Epidermal melanocyte (primary cell): ENCODE measurements around the gene DPAGT1.

Source experiments
- DNase-seq: peaks from one replicate; pipeline ENCODE4 v3.0.0; 2011; ENCODE audit warnings: low spot score; ENCODE audit not compliant: insufficient read length

Gene DPAGT1

DNA sequence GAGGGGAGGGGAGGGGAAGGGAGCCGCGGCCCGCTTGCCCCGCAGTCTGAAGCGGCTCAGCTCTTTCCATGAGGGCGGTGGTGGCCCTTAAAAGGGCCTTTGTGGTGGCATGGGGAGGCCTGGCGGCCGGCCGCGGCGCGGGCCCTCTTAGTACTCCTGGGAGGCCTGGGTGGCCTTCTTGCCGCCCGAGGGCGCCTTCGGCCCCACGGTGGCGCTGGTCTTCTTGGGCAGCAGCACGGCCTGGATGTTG, 6.9 kb downstream of the DPAGT1 start:
- DNase-seq: no peak

DNA sequence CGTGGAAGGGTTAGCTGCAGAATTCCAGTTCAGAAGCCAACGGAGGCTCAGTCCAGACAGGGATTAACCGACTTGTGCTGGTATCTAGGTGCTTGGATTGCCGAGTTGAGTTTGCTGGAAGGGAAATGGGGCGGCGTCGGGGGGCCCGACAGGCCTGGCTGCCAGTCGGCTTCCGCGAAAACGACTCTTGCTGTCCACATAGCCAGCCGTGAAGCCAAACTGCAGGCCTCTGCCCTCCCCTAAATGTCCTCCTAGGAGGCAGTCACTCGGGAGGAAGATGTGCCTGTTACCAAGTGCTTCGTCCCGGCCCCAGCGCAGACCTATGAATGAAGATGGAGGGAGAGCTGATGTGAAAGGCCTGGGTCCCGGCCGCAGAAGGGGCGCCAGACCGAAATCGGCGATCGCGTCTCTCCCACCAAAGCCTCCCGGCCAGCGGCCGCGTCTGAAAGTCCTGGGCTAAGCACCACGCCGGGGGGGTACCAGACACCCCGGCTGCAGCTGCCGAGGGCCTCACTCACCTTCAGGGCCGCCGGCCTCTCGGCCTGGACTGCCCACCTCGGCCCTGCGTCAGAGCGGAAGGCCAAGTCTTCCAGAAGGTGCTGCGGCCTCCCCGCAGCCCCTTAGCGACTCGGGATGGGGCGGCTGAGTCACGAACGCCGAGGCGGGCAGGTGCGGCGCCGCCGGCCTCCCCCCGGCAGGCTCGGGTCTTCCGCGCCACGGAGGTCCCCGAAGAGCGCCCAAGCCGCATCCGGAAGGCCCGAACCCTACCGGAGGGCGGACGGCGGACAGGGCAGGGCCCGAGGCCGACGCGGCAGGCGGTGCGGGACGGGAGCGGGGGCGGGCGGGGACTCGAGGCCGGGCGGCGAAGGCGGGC, 7.5 kb downstream of the DPAGT1 start:
- no peak for DNase-seq

DNA sequence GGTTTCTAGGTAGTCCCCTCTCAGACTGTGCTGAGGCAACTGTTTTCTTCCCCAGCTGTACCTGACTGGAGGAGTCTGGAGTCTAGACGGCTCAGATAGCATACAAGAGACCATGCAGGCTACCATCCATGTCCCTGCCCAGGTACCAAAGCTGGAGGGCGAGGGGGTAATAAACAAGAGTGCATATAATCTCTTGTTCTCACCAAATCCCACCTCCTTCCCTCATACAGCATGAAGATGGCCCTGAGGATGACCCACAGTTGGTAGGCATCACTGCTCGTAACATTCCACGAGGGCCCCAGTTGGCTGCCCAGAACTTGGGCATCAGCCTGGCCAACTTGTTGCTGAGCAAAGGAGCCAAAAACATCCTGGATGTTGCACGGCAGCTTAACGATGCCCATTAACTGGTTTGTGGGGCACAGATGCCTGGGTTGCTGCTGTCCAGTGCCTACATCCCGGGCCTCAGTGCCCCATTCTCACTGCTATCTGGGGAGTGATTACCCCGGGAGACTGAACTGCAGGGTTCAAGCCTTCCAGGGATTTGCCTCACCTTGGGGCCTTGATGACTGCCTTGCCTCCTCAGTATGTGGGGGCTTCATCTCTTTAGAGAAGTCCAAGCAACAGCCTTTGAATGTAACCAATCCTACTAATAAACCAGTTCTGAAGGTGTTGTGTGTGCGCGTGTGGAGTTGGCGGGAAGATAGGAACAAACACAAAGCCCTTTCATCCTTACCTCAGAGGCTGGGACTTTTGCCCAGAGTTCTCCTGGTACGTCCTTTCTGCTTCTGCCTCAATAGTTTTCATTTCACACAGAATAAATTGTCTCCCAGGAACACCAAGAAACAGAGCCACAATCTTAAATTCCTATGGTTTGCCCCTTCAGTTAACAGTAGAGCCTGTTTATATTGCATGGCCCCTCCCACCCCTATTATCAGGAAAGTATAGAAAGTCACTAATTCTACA, 8.5 kb downstream of the DPAGT1 start:
- DNase-seq: no peak

DNA sequence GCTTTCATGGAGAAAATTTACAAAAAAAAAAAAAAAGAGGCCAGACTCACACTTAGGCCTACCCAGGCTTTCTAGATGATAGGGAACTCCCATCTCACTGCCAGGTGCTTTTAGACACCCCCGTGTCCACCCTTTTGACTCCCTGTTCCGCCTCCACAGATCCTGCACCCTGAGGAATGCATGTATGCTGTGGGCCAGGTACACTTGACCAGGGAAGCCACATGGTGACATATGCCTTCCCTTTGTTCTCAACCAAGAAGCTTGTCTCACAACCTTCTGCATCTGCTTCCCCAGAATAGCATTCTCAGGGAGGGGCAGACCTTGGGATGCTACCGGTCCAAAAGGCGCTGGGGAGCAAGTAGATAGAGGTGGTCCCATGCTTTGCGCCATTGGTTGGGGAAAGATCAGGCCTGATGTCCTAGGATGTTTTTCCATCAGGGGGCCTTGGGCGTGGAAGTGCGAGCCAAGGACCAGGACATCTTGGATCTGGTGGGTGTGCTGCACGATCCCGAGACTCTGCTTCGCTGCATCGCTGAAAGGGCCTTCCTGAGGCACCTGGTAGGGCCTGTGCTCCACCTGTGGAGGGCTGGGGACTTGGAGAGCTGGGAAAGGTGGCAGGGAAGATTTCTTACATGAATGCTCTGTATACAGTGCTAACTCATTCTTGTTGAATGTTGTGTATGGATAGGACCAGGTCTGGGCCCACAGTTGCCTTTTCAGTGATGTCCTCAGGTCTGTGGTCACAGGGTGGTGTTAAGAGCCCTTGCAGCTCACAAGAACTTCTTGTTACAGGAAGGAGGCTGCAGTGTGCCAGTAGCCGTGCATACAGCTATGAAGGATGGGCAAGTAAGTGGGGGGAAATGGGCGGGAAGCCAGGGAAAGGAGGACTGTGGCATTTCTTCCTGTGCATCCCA, 9.4 kb downstream of the DPAGT1 start:
- DNase-seq: no peak

DNA sequence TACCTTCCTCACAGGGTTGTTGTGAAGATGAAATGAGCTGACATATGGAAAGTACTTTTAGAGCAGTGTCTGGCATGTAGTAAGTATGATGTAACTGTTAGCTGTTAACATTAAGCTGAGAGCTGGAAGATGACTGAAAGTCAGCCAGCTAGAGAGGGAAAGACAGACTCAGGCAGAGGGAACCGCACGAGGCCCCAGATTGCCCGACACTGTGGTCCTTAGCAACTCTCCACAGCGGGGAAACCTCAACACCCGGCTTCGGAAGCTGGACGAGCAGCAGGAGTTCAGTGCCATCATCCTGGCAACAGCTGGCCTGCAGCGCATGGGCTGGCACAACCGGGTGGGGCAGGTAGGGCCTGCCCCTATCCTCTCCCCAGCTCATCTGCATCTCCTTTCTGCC, 10.5 kb downstream of the DPAGT1 start:
- no peak for DNase-seq

DNA sequence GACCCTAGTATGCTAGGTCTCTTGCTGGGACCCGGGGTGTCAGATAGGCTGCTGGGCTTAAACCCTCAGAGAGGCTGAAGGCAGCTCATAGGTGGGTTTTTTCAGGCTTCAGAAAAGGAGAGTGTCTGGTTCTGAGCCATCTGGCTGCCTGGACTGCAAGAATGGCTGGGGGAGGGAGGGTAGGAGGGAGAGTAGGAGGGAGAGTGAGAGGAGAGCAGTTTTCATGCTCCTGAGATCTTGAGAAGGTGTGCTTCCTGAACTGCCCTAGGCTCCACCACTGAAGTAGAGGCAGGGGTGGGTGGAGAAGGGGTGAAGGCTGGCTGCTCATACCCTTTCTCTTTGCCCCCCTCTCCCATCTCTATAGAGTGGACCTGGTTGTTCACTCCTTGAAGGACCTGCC, 12.3 kb downstream of the DPAGT1 start:
- no peak for DNase-seq

DNA sequence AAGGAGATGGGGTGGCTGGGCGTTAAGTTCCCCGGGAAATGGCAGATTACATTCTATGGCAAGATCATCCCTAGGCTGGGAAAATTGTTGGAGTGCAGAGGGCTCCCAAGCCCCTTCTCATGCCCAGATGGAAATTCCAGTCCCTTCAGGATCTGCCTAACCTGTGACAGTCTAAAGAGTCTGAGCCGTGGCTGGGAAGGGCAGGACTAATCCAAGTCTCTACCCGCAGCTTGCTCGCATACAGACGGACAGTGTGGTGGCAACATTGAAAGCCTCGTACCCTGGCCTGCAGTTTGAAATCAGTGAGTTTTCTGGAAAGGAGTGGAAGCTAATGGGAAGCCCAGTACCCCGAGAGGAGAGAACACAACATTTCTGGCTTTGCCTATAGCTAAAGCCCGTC, 13.2 kb downstream of the DPAGT1 start:
- DNase-seq: no peak

DNA sequence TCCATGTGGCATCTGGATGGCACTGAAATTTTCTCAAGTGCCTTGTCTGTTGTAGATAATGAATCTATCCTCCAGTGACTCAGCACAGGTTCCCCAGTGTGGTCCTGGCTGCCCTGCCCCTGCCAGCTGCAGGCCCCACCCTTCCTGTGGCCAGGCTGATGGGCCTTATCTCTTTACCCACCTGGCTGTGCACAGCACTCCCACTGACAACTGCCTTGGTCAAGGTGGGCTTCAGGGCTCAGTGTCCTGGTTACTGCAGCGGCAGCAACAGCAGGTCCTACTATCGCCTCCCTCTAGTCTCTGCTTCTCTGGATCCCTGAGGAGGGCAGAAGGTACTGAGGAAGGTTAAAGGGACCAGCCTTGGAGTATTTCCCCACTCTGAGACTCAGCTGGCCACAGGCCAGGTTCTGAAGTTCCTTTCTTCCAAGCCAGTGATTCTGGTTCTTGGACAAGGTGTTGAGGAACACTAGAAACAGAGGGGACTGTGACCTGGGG, 13.9 kb downstream of the DPAGT1 start:
- no peak for DNase-seq

DNA sequence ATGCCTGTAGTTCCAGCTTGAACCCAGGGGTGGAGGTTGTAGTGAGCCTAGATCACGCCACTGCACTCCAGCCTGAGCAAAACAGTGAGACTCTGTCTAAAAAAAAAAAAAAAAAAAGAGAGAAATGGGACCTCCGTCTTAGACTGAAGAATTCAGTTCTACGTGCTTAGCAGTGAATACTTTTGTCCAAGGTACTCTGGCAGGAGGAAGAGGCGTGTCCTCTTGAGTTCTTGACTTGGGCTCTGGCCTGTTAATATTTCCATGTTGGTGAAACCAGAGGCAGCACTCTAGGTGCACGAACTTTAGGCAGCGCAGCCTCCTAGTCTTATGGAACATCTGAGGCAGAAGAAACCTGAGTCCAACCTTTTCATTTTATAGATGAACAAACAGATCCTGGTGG, 14.5 kb downstream of the DPAGT1 start:
- DNase-seq: no peak

DNA sequence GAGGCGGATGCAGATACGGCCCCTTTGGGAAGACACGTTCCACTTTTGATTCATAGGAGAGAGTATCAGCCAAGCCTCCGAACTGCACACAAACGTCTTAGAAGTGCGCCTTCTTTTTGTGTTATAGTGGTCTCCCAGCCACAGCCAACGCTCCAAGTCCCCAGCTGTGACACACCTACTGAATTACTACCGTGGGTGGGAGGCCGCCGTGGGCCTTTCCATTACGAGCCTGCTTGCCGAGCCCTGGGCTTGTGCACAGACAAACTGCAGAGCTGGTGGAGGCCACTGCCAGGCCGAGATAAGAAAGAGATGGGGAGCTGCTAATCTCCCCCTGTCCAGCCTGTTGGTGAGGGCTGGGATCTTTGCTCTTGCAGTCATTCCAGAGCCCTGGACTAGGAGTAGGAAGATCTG, 16.2 kb downstream of the DPAGT1 start:
- DNase-seq: no peak

DNA sequence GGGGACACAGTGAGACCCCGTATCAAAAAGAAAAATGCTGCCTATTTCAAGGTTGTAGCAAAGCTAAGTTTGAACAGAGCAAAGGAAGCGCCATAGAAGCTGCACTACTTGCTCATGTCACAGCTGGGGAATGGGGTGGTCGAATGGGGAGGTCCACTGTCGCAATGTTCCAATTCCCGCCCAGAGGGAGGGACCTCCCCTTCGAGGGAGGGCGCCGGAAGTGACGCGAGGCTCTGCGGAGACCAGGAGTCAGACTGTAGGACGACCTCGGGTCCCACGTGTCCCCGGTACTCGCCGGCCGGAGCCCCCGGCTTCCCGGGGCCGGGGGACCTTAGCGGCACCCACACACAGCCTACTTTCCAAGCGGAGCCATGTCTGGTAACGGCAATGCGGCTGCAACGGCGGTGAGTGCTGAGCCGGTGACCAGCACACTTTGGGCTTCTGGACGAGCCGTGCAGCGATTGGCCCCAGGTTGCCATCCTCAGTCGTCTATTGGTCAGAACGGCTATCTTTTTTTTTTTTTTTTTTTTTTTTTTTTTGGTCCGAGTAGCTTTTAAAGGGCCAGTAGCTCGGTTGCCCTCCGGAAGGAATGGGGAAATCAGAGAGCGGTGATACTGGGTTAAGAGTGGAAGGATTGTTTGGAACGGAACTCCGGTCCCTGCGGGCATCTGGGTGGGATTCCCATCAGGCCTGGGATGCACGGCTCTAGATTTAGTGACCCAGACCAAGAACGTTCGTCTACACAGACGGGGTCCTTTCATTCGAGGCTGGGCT, 16.8 kb downstream of the DPAGT1 start, which contains the start of gene HMBS:
Gene HMBS, plus strand, starts transcription at position 219 of the 774 bp plus-strand sequence. Its CDS starts 153 bp downstream, at position 372.
- peak; percentile 83 for DNase-seq

DNA sequence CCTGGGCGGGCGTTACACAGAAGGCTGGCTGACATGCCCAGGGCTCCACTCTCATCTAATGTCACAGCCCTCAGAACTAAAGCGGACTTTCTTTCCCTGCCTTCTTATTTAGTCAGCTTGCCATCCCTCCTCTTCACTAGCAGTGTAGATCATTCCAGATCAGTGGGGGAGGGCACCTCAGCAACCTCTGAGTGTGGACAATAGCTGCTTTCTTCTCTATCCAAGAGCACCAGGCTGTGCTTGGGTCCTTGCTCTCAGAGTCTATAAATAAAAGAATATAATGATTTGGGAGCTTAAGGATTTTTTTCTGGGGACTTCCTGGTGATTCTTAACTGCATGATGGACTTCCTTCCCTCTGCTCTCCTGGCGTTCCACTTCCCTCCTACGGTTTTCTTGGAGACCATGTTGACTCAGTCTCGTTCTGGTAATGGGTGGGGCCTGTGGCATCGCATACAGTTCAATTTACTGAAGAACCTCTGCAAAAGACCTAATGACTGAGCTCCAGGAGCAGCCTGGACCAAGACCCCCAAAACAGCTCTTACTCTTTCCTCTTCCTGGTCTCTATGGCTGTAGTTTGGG, 19.9 kb downstream of the DPAGT1 start:
- no peak for DNase-seq

DNA sequence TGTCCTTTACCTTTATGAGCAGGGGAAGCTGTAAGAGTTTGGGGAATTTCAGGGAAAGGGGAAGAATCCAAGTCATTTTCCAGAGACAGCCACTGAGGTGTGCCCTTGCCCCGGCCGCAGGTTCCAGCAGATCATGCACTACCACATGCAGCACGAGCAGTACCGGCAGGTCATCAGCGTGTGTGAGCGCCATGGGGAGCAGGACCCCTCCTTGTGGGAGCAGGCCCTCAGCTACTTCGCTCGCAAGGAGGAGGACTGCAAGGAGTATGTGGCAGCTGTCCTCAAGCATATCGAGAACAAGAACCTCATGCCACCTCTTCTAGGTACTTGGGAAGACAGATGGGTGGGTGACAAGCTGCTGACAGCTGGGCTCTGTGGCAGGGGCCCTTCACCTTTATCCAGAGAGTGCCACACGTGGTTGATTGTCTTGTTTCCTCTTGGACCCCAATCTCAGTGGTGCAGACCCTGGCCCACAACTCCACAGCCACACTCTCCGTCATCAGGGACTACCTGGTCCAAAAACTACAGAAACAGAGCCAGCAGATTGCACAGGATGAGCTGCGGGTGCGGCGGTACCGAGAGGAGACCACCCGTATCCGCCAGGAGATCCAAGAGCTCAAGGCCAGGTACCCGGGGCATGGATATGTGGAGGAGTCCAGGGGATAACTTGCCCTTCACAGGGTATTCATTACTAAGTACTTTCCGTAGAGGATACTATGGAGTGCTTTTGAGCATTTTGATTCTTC, 22.8 kb downstream of the DPAGT1 start:
- DNase-seq: no peak

DNA sequence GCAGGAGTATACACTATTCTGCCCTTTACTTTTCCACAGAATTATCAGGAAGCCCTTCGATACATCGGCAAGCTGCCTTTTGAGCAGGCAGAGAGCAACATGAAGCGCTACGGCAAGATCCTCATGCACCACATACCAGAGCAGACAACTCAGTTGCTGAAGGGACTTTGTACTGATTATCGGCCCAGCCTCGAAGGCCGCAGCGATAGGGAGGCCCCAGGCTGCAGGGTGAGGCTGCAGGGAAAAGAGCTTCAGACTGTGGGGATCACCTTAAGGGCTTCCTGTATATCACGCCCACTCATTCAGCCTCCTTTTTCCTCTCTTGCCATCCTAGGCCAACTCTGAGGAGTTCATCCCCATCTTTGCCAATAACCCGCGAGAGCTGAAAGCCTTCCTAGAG, 23.8 kb downstream of the DPAGT1 start:
- DNase-seq: no peak

DNA sequence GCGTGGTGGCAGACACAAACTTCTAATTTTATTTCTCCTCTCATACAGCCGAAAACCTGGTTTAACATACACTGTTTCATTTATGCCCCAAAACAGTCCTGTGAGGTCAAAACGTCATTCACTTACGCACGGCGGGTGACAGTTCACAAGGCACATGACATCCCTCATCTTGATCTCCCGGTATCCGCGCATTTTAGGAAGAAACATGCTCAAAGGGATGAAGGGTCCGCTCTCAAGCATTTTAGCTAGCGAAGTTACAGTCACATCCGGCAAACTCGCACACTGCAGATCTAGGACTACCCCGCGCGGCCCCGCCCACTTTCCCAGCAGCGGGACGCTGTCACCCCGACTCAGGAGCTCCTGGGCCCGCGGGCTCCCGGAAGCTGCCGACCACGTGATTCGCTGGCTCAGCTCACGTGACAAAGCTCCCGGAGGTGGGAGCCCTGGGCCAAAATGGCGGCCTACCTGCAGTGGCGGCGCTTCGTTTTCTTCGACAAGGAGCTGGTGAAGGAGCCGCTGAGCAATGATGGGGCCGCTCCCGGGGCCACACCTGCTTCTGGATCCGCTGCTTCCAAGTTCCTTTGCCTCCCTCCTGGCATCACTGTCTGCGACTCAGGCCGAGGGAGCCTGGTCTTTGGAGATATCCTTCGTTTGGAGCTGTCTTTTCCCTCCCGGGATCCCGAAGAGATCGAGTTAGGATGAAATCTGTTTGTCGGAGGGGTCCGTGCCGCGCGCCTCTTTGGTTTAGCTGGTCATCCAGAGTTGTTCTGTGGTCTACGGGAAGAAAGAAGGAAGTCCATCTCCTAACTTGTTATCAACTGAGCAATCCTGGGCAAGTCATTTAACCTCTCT, 34.1 kb downstream of the DPAGT1 start, which contains the start of gene VPS11:
Gene VPS11, plus strand, starts transcription at position 448 of the 852 bp plus-strand sequence. Its CDS starts 6 bp downstream, at position 454.
- DNase-seq: peak; percentile 100

DNA sequence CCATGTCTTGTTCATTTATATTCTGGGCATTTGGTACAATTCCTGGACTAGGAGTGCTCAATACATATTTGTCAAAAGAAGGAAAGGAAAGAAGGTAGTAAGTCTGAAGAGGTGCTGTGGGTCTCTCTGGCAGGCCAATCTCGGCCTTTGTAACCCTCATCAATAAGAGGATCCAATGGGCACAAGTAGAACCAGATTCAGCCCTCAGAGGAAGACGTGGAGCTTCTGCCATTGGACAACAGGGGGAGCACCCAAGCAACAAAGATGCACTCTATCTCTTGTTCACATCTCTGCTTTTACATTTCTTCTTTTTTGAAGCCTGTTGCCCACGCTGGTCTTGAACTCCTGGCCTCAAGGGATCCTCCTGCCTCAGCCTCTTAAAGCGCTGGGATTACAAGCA, 36.3 kb downstream of the DPAGT1 start:
- peak; percentile 35 for DNase-seq

DNA sequence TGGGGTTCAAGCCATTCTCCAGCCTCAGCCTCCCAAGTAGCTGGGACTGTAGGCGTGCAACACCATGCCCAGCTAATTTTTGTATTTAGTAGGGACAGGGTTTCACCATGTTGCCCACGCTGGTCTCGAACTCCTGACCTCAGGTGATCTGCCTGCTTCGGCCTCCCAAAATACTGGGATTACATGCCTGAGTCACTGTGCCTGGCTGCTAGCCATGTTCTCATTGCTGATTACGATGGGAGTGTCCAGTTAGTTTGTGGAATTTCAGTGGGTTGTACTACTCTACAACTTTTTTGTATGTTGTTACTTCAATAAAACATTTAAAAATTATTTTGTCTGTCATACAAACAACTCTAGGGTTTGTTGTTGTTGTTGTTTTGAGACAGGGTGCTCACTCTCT, 38.9 kb downstream of the DPAGT1 start:
- DNase-seq: no peak

DNA sequence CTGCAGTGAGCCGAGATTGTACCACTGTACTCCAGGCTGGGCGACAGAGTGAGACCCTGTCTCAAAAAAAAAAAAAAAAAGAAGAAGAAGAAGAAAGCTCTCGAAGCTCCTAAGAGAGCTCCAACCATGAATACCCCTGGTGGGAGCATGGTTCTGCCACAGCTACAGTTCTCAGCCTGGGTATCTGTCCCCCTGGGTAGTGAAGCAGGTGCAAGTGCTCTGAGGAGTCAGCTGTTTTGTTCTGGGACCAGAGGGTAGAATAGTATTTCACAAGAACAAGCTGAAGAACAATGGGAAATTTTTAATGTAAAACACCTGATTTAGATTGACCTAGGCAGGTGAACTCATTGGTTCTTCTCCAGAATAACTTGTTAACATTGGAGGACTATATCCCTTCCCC, 40.4 kb downstream of the DPAGT1 start:
- no peak for DNase-seq
